NAMALWA (cell line): ENCODE data around the gene PTBP3.
"Not testable (repeated sequence)": the region's sequence is repeated elsewhere in the genome, so short reads cannot be mapped to it uniquely, and the experiment has no call there.

ENCODE experiments used
- DNase-seq: peaks from one replicate; pipeline ENCODE4 v3.0.0-alpha.2; 2015; ENCODE audit warnings: low spot score

Gene PTBP3

GRCh38 chr9:112322701-112323377 is 10.6 kb downstream of the PTBP3 start:
- DNase-seq, result no peak

DNA sequence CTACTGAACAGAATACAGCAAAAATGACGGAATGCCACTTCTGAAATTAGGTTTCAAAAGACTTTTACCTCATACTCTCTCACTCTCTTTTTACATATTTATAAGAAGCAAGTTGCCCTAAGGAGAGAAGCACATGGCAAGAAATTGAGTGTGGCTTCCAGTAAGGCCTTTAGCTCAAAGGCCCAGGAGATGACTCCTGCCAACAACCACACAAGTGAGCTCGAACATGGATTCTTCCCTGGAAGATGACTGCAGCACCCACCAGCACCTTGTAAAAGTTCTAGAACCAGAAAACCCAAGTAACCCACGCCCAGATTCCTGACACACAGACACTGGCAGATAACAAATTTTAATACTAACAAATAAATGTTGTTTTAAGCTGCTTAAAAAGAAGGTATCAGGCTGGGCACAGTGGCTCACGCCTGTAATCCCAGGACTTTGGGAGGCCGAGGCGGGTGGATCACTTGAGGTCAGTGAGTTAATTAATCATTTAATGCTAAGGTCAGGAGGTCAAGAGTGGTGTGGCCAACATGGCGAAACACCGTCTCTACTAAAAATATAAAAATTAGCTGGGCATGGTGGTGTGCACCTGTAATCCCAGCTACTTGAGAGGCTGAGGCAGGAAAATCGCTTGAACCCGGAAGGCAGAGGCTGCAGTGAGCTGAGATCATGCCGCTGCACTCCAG is 17.0 kb downstream of the PTBP3 start:
- DNase-seq, result no peak

DNA sequence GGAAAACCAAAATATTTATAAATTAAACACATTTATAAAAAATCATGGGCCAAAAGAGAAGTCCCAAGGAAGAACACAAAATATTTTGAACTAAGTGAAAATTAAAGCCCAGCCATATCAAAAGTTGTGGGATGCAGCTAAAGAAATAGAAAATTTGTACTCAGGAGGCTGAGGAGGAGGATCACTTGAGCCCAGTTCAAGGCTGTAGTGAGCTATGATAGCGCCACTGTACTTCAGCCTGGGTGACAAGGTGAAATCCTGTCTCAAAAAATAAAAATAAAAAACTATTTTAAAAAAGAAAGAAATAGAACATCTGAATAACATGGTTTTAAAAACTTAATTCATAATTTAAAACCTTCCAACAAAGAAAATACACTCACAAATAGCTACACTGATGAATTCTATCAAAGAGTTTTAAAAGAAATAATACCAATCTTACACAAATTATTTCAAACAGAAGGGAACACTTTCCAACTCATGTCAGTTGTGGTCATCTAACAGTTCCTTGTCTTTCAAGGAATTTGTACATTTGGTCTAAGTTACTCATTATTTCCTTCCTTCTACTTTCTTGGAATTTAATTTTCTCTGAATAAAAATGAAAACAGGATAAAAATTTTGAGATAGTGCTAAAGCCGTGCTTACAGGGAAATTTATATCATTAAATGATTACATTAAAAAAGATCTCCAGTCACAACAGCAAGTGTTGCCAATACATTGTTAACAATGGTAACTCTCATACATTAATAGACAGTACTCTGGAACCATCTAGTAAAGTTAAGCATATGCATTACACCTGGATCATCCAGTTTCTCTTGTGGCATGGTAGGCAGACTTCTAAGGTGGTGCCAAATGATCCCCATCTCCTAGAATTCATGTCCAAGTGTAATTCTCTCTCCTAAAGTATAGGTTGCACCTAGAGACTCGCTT is 17.8 kb downstream of the PTBP3 start:
- no peak for DNase-seq

DNA sequence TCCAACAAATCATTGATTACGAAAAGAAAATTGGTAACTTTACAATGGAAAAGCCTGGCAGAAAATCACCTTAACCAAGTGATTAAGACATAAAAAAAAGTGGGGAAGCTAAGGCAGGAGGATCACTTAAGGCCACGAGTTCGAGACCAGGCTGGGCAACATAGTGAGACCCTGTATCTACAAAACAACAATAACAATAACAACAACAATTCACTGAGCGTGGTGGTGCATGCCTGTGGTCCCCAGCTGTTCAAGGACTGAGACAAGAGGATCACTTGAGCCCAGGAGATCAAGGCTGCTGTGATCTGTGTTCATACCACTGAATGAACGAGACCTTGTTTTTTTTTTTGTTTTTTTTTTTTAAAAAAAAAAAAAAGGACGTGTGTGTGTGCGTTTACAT is 21.3 kb downstream of the PTBP3 start:
- no peak for DNase-seq

DNA sequence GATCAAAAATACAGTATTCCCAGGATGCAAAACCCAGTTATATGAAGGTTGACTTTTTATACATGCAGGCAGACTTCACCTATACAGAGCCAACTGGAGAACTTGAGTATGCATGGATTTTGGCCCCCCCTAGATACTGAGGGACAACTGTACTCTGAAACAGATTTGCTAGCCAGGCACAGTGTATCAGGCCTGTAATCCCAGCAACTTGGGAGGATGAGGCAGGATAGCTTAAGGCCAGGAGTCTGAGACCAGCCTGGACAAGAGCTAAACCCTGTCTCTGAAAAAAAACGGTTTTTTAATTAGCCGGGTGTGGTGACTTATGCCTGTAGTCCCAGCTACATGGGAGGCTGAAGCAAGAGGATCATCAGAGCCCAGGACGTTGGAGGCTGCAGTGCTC is 21.9 kb downstream of the PTBP3 start:
- DNase-seq, result no peak

DNA sequence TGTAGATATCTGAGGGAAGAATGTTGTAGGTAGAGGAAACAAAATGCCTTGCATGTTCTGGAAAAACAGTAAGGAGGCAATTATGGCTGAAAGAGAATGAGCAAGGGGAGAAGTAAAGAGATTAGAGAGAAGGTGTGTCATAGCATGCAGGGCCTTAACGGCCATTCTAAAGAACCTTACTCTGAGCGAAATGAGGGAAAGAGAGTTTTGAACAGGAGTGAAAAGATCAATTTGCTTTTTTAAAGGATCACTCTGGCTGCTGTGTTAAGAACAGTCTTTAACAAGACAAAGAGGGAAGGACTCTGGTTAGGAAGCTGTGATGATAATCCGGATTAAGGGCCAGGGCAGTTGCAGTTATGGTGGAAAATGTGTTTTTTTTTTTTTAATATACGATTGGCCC is 22.6 kb downstream of the PTBP3 start:
- DNase-seq, result no peak

GRCh38 chr9:112308588-112308987 is 24.8 kb downstream of the PTBP3 start:
- DNase-seq, result no peak

DNA sequence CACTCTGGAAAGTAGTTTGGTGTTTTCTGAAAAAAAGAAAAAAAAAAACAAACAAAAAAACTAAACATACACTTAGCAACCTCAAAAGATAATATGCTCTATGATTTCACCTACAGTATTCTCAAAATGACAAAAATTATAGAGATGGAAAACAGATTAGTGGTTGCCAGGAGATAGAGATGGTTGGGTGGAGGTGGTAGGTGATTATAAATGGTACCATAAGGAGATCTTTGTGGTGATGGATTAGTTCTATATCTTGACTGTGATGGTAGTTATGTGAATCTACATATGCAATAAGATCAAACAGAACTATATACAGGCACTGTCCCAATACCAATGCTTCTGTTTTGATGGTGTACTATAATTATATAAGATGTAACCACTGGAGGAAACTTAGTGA is 32.0 kb downstream of the PTBP3 start:
- DNase-seq, result no peak

- no peak for DNase-seq
Observed at GRCh38 chr9:112299514-112299913, 33.9 kb downstream of the PTBP3 start.

DNA sequence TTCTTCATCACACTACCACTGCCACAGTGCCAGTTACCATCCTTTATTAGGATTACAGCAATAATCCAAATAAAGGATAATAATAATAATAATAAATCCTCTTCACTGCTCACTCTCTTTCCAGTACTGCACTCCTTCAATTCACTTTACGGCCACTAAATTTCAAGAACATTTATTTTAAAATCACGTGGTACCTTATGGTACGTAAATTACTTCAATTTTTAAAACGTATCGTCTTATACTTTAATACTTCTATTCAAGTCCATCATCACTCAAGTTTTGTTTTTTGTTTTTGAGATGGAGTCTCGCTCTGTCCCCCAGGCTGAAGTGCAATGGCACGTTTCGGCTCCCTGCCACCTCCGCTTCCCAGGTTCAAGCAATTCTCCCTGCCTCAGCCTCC is 36.5 kb downstream of the PTBP3 start:
- no peak for DNase-seq

GRCh38 chr9:112295174-112295573 is 38.2 kb downstream of the PTBP3 start:
- no peak for DNase-seq

DNA sequence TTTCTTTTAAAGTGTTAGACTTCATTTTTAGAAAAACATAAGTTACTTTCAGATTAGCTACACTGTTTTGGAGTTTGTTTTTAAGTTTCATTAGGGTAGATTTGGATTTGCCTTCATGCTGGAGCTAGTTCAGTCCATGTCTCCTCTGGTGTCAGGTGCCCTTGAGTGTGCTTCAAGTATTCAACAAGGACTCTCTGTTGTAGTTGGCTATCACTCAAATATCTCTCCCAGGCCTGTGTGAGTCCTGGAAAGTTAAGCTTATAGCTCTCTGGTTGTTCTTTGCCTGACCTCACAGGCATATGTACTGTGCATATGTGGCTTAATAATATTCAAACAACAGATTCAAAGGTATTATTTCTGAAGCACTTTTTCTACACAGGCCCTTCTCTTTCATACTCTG is 45.4 kb downstream of the PTBP3 start:
- no peak for DNase-seq

GRCh38 chr9:112286926-112287325 is 46.5 kb downstream of the PTBP3 start:
- DNase-seq, result no peak

DNA sequence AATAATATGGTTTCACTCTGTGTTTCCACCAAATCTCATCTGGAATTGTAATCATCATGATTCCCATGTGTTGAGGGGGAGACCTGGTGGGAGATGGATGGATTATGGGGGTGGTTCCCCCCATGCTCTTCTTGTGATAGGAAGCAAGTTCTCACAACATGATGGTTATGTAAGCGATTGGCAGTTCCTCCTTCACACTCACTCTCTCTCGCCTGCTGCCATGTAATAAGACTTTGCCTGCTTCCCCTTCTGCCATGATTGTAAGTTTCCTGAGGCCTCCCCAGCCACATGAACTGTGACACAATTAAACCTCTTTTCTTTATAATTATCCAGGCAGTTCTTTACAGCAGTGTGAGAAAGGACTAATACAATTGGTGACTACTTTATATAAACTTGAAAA is 48.4 kb downstream of the PTBP3 start:
- no peak for DNase-seq

DNA sequence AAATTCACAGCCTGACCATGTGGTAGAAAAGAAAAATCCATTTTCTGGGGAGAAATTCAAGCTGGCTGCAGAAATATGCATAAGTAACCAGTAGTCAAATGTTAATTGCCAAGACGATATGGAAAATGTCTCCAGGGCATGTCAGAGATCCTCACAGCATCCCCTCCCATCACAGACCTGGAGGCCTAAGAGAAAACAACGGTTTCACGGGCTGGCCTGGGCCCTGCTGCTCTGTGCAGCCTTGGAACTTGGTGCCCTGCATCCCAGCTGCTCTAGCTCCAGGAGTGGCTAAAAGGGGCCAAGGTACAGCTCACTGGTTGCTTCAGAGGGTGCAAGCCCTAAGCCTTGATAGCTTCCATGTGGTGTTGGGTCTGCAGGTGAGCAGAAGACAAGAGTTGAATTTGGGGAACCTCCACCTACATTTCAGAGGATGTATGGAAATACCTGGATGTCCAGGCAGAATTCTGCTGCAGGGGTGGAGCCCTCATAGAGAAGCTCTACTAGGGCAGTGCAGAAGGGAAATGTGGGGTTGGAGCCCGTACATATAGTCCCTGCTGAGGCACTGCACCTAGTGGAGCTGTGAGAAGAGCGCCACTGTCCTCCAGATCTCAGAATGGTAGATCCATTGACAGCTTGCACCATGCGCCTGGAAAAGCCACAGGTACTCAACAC is 49.7 kb downstream of the PTBP3 start:
- no peak for DNase-seq

- DNase-seq, result not testable (repeated sequence)
Observed at GRCh38 chr9:112282841-112283240, 50.6 kb downstream of the PTBP3 start.

- no peak for DNase-seq
Observed at GRCh38 chr9:112280904-112281303, 52.5 kb downstream of the PTBP3 start.

GRCh38 chr9:112279501-112279900 is 53.9 kb downstream of the PTBP3 start:
- DNase-seq, result no peak

- no peak for DNase-seq
Observed at GRCh38 chr9:112278152-112278551, 55.3 kb downstream of the PTBP3 start.

DNA sequence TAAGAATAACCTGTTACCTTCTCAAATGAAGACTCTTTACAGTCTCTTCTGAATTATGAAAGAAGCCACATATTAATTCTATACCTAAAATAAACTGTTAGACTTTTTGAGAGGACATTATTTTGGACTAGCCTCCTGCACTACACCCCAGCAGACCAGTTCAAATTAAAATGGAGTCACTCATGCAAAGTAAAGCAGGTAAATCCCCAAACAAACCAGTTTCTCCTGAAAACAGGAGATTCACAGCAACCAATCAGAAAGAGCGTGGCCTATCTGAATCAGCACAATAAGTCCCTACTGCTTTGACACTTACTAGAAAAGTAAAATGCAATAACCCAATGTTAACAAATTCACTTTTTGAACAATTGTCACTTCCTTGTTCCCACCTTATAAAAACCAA is 58.8 kb downstream of the PTBP3 start:
- DNase-seq, result no peak

- DNase-seq, result no peak
Observed at GRCh38 chr9:112273876-112274275, 59.5 kb downstream of the PTBP3 start.

DNA sequence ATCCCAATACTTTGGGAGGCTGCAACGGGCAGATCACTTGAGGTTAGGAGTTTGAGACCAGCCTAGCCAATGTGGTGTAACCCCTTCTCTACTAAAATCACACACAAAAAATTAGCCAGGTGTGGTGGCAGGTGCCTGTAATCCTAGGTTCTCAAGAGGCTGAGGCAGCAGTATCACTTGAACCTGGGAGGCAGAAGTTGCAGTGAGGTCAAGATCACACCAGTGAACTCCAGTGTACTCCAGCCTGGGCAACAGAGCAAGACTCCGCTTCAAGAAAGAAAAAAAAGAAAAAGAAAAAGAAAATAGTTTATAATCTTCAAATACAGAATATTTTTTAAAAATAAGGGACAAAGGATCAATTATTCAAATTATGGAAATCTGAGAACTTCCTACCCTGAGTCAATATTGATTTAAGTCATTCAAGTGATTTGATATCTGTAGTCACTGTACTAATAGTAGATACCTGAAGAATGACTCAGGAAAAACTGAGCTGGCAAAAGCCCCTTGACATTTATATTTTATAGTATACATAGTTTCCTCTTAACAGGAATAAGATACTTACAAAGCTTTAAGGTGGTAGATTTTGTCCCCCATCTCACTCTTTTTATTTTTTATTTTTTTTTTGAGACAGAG is 61.8 kb downstream of the PTBP3 start:
- no peak for DNase-seq
